T-cell (primary cell): Measurements from ENCODE around the gene SLC22A23. TPM values are rescaled to one million over a fixed set of nuclear protein-coding genes. Genes with fewer than 3 reads are reported as not detected.

Experiments
- ATAC-seq, 4 experiments: fragments of 200-7000 bp in 3 of 4; fragments of 150-1000 bp in 1 of 4; cut with Tn5 transposase; replicated peaks in 1 of 4; 1 replicate in 3 of 4; 2 replicates in 1 of 4; pipeline ENCODE4 v1.10.0; 2021; ENCODE audit warnings: moderate library complexity in 3 of 4, mild to moderate bottlenecking in 2 of 4, moderate number of reproducible peaks in 1 of 4
- CTCF ChIA-PET, 2 donors: fragments of 300-600 bp; sonication (Branson Sonifier 250); formaldehyde crosslinking; loops; one replicate each; lab custom pipeline; 2022; ENCODE audit warnings: antibody characterized with exemption in 2 of 2; lab: Charles Lee
- POLR2A ChIA-PET, 2 donors: fragments of 300-600 bp; sonication (Branson Sonifier 250); formaldehyde crosslinking; loops; one replicate each; lab custom pipeline; 2022; ENCODE audit warnings: antibody characterized with exemption in 2 of 2; lab: Charles Lee
- DNase-seq, 35 experiments: peaks; one replicate each; pipeline versions ENCODE4 v3.0.0 to v3.0.0-alpha.2; 2013 to 2023
- H3K27ac ChIP-seq: one replicate; pipeline ENCODE4 v1.5.1; 2013; ENCODE audit warnings: low read length
- H3K27me3 ChIP-seq, 2 experiments: replicated peaks in 1 of 2; 1 replicate in 1 of 2; 2 replicates in 1 of 2; pipeline versions ENCODE4 v1.6.1 to v1.7.0; 2013; ENCODE audit warnings: low read length in 1 of 2, mixed read lengths in 1 of 2; ENCODE audit not compliant: control insufficient read depth in 2 of 2, insufficient read depth in 2 of 2; ENCODE audit errors: extremely low read depth in 1 of 2
- H3K36me3 ChIP-seq, 2 donors: 1 replicate in 1 of 2; 2 replicates in 1 of 2; pipeline versions ENCODE4 v1.6.1 to v1.7.0; 2013; ENCODE audit warnings: low read length in 1 of 2; ENCODE audit not compliant: control insufficient read depth in 2 of 2, insufficient read depth in 1 of 2; ENCODE audit errors: extremely low read depth in 1 of 2
- H3K4me1 ChIP-seq, 2 experiments: 1 replicate in 1 of 2; 2 replicates in 1 of 2; pipeline versions ENCODE4 v1.6.1 to v1.7.0; 2013; ENCODE audit warnings: low read length in 2 of 2, mixed read lengths in 1 of 2; ENCODE audit not compliant: insufficient read depth in 2 of 2, control insufficient read depth in 1 of 2; ENCODE audit errors: extremely low read depth in 1 of 2
- H3K4me3 ChIP-seq, 2 donors: 1 replicate in 1 of 2; 2 replicates in 1 of 2; pipeline versions ENCODE4 v1.5.1 to v1.7.0; 2013; ENCODE audit warnings: mild to moderate bottlenecking in 2 of 2, low read length in 1 of 2, moderate library complexity in 1 of 2; ENCODE audit not compliant: control insufficient read depth in 1 of 2; ENCODE audit errors: extremely low read depth in 1 of 2
- H3K9me3 ChIP-seq: 2 replicates; pipeline ENCODE4 v1.7.0; 2013
- H3K27ac Mint-ChIP-seq, 2 donors: one replicate each; pipeline ENCODE4 v1.8.0; 2020 to 2021; ENCODE audit warnings: mild to moderate bottlenecking in 2 of 2, mixed read lengths in 2 of 2
- H3K27me3 Mint-ChIP-seq, 2 donors: one replicate each; pipeline ENCODE4 v1.8.0; 2021 to 2022; ENCODE audit warnings: mixed read lengths in 2 of 2
- H3K36me3 Mint-ChIP-seq: one replicate; pipeline ENCODE4 v1.8.0; 2021; ENCODE audit warnings: mixed read lengths
- H3K4me1 Mint-ChIP-seq, 3 donors: one replicate each; pipeline ENCODE4 v1.8.0; 2020 to 2022; ENCODE audit warnings: mixed read lengths in 3 of 3, mild to moderate bottlenecking in 1 of 3
- H3K4me3 Mint-ChIP-seq, 3 donors: one replicate each; pipeline ENCODE4 v1.8.0; 2020 to 2022; ENCODE audit warnings: mild to moderate bottlenecking in 3 of 3, mixed read lengths in 3 of 3, moderate library complexity in 3 of 3
- H3K9me3 Mint-ChIP-seq, 3 donors: one replicate each; pipeline ENCODE4 v1.8.0; 2020 to 2022; ENCODE audit warnings: mixed read lengths in 3 of 3
- WGBS: methylation state at CpG from one replicate; pipeline ENCODE4 v1.1.5; 2013; ENCODE audit warnings: missing lambda C conversion rate; ENCODE audit not compliant: insufficient coverage; 5-methylcytosine and 5-hydroxymethylcytosine counted together
- total RNA-seq, 35 experiments: library from RNA in 6 of 35; stranded (reverse) in 6 of 35; fragments of 120-200 nt in 1 of 35; gene quantifications; one replicate each; pipeline versions ENCODE4 v1.2.1 to v1.2.4 and lab custom pipeline; 2013 to 2026

The SLC22A23 gene
- total RNA-seq, 5 donors from 2014 or later (not counting 1 experiment from before 2014, with no cell fraction given), result 6.2 to 14.8 (median 12.1) TPM

DNA sequence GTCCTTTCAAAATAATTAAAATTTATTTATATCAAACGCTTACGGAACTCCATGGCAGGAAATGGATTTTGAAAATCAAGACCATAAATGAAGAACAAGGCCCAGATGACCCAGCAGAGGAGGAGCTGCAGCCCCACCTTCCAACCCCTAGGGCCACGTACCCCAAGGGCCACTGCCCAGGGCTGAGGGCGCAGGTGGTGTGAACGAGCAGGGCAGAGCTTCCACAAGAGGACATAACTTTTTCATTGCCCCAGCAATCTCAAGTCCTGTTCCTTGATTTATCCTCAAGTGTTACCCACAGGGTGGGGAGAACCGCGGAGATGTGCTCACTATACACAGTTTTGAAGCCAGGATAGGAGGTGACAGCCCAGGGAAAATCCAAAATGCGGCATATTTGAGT, 155.3 kb downstream of the SLC22A23 start:
- Histone ChIP-seq H3K27ac (no peak overlapping the region), H3K4me3 (no peak overlapping the region), H3K4me1 (no peaks in the 10 kb centered on the region), H3K27me3 (peaks cover 0 to 21% of the 10 kb centered on the region in 2 experiments), H3K9me3 (no peaks in the 10 kb centered on the region), H3K36me3 (no peaks in the 10 kb centered on the region)
- H3K36me3 Mint-ChIP-seq, result peaks cover 17% of the 10 kb centered on the region
- ChIA-PET POLR2A (no interaction called here), CTCF (no interaction called here)
- H3K4me1 Mint-ChIP-seq, result no peaks in the 10 kb centered on the region
- peaks cover 0 to 11% of the 10 kb centered on the region in 2 donors for H3K27me3 Mint-ChIP-seq
- peaks cover 0 to 5% (median 0%) of the 10 kb centered on the region in 3 donors for H3K9me3 Mint-ChIP-seq
- no peak overlapping the region for H3K4me3 Mint-ChIP-seq
- no peak overlapping the region for H3K27ac Mint-ChIP-seq
- WGBS, result 91% methylated on average over 6 of the region's 8 CpGs
- DNase-seq, result no peak
- ATAC-seq, result no peak

DNA sequence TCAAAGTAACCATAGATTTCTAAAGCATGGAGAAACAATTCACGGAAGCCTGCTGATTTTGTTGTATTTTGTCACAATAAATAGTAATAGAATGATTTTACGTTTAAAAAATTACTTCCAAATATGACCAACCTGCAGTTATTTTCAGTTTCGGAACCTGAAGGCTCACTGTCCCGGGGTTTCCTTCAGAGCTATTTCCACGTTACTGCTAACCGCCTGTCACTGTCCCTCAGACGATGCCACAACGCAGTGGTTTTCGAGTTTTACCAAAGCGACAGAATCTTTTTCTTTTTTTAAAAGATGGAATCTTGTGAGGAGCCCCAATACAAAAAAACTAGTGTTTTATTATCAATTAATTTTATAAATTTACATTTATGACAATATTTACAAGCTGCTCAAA, 157.6 kb downstream of the SLC22A23 start:
- DNase-seq, result no peak
- H3K9me3 Mint-ChIP-seq, result peaks cover 0 to 5% (median 0%) of the 10 kb centered on the region in 3 donors
- H3K9me3 ChIP-seq, result no peaks in the 10 kb centered on the region
- 85% methylated on average over 4 of the region's 10 CpGs for WGBS
- peaks cover 14% of the 10 kb centered on the region for H3K36me3 Mint-ChIP-seq
- no peak overlapping the region for H3K27ac Mint-ChIP-seq
- peaks cover 0 to 3% of the 10 kb centered on the region in 2 donors for H3K36me3 ChIP-seq
- no peak overlapping the region for H3K4me3 ChIP-seq
- peaks cover 0 to 11% of the 10 kb centered on the region in 2 donors for H3K27me3 Mint-ChIP-seq
- CTCF ChIA-PET, result interaction anchor here in 1 of 2 donors (0.6 to 0.7 kb wide), 2 partner anchors 14 to 117 kb away, joined by 3 to 4 read pairs; no protein-coding TSS in a partner anchor
- no peaks in the 10 kb centered on the region for H3K4me1 Mint-ChIP-seq
- no peak overlapping the region for H3K27ac ChIP-seq
- H3K4me1 ChIP-seq, result no peaks in the 10 kb centered on the region
- ATAC-seq, result no peak
- H3K4me3 Mint-ChIP-seq, result no peak overlapping the region
- POLR2A ChIA-PET, result no interaction called here
- peaks cover 0 to 27% of the 10 kb centered on the region in 2 experiments for H3K27me3 ChIP-seq

DNA sequence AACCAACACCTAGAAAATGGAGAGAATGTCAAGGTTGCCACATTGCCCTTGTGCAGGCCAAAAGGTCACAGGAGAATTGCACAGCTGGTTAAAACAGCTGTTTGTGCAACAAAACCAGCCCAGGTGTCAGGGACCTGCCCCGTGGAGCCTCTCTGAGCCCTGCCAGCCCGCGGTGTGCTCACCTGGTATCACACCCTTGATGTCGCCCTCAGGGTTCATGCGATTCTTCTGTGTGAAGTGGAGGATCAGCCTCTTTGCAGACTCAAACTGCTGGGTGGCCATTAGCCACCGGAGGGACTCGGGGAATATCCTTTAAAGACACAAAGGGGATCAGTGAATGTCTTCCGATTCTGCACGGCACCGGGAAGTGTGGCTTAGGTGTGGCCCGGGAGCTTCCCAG, 158.9 kb downstream of the SLC22A23 start:
- H3K36me3 ChIP-seq, result peaks cover 0 to 3% of the 10 kb centered on the region in 2 donors
- H3K9me3 Mint-ChIP-seq, result no peaks in the 10 kb centered on the region
- WGBS, result 82% methylated on average over 10 of the region's 11 CpGs
- no peaks in the 10 kb centered on the region for H3K4me1 ChIP-seq
- peaks cover 0 to 10% of the 10 kb centered on the region in 2 donors for H3K27me3 Mint-ChIP-seq
- no peak overlapping the region for H3K27ac ChIP-seq
- ATAC-seq (no peak), DNase-seq (no peak)
- H3K4me3 Mint-ChIP-seq, result no peak overlapping the region
- peaks cover 0 to 28% of the 10 kb centered on the region in 2 experiments for H3K27me3 ChIP-seq
- H3K4me3 ChIP-seq, result no peak overlapping the region
- POLR2A ChIA-PET, result interaction anchor here in 1 of 2 donors (0.6 kb wide), 1 partner anchor 203 kb away, joined by 11 read pairs; no protein-coding TSS in a partner anchor
- CTCF ChIA-PET, result no interaction called here
- no peaks in the 10 kb centered on the region for H3K4me1 Mint-ChIP-seq
- peaks cover 7% of the 10 kb centered on the region for H3K36me3 Mint-ChIP-seq
- no peak overlapping the region for H3K27ac Mint-ChIP-seq
- no peaks in the 10 kb centered on the region for H3K9me3 ChIP-seq

DNA sequence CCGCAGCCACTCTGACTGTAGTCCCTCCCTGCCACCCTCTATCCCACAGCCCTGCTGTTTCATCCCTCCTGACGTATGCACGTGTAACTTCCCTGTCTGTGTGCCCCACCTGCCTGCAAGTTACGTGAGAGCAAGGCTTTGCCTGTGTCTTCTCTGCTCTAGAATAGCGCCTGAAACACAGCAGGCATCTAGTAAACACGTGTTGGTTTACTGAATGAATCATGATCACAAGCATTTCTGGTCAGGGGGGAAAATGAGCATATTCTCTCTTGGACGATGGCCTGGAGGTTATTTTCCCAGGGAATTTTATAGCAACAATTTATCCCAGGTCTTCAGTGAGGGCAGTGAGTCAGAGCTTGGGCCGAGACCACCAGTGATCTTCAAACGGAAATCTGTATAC, 159.8 kb downstream of the SLC22A23 start:
- H3K9me3 Mint-ChIP-seq, result no peaks in the 10 kb centered on the region
- 86% methylated on average over 7 of the region's 9 CpGs for WGBS

DNA sequence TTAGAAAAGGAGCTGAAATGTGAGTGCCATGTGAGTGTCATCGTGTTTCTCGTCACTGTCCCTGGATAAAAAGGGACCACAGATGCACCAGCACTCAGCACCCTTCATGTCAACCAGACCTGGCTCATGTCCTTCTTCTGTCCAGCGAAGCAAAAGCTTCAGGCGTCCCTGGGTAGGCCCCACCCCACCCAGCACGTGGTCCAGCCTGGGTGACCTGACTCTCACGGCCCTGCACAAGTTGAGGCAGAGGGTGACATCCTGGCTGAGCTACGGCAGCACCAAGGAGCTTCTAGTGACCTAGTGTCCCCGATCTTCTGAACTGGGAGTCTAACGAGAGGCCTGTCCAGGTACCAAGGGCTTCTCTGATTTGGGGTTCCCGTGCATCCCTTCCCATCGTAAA, 160.3 kb downstream of the SLC22A23 start:
- ChIA-PET CTCF (interaction anchor here in 1 of 2 donors (0.8 kb wide), 1 partner anchor 435 kb away, joined by 4 read pairs; no protein-coding TSS in a partner anchor), POLR2A (no interaction called here)
- Histone ChIP-seq H3K27ac (no peak overlapping the region), H3K4me1 (no peaks in the 10 kb centered on the region), H3K4me3 (no peak overlapping the region), H3K36me3 (peaks cover 0 to 3% of the 10 kb centered on the region in 2 donors), H3K27me3 (peaks cover 0 to 28% of the 10 kb centered on the region in 2 experiments), H3K9me3 (no peaks in the 10 kb centered on the region)
- Mint-ChIP-seq H3K27ac (no peak overlapping the region), H3K4me1 (no peaks in the 10 kb centered on the region), H3K27me3 (peaks cover 0 to 5% of the 10 kb centered on the region in 2 donors), H3K9me3 (no peaks in the 10 kb centered on the region), H3K4me3 (no peak overlapping the region), H3K36me3 (peaks cover 4% of the 10 kb centered on the region)
- DNase-seq (no peak), ATAC-seq (no peak)
- WGBS, result 85% methylated on average over 11 of the region's 11 CpGs

More for the DNA sequence above, 159.8 kb downstream of the SLC22A23 start:
- no peak overlapping the region for H3K4me3 Mint-ChIP-seq
- Histone ChIP-seq H3K4me1 (no peaks in the 10 kb centered on the region), H3K36me3 (peaks cover 0 to 3% of the 10 kb centered on the region in 2 donors), H3K9me3 (no peaks in the 10 kb centered on the region), H3K27ac (no peak overlapping the region), H3K27me3 (peaks cover 0 to 28% of the 10 kb centered on the region in 2 experiments), H3K4me3 (no peak overlapping the region)
- H3K27ac Mint-ChIP-seq, result no peak overlapping the region
- peaks cover 0 to 6% of the 10 kb centered on the region in 2 donors for H3K27me3 Mint-ChIP-seq
- DNase-seq, result no peak
- no peaks in the 10 kb centered on the region for H3K4me1 Mint-ChIP-seq
- peaks cover 4% of the 10 kb centered on the region for H3K36me3 Mint-ChIP-seq
- CTCF ChIA-PET, result interaction anchor here in 1 of 2 donors (0.8 kb wide), 1 partner anchor 435 kb away, joined by 4 read pairs; no protein-coding TSS in a partner anchor
- POLR2A ChIA-PET, result no interaction called here
- no peak for ATAC-seq

DNA sequence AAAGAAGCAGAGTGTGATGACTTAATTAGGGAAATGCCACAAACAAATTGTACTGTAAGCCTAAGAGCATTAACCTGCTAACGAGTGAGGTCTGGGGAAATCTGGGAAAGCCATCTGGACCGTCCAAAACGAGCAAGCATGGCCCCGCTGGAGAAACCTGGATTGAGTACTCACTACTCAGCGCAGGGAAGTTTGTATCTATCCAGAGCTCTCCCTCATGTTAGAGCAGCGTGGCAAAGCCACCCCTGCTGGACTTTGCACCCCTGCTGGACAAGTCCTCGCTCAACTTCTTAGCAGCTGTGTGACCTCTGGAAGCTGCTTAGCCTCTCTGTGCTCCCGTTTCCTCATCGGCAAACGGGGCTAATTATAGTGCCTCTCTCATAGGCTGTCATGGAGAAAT, 160.8 kb downstream of the SLC22A23 start:
- Mint-ChIP-seq H3K4me3 (no peak overlapping the region), H3K4me1 (no peaks in the 10 kb centered on the region), H3K27ac (no peak overlapping the region), H3K36me3 (peaks cover 4% of the 10 kb centered on the region), H3K9me3 (no peaks in the 10 kb centered on the region), H3K27me3 (peaks cover 0 to 3% of the 10 kb centered on the region in 2 donors)
- ATAC-seq, result no peak
- DNase-seq, result no peak
- Histone ChIP-seq H3K4me1 (no peaks in the 10 kb centered on the region), H3K27me3 (peaks cover 0 to 28% of the 10 kb centered on the region in 2 experiments), H3K27ac (no peak overlapping the region), H3K4me3 (no peak overlapping the region), H3K9me3 (no peaks in the 10 kb centered on the region), H3K36me3 (peaks cover 0 to 3% of the 10 kb centered on the region in 2 donors)
- POLR2A ChIA-PET, result interaction anchor here in 1 of 2 donors (0.6 kb wide), 1 partner anchor 567 kb away, joined by 8 read pairs; no protein-coding TSS in a partner anchor
- WGBS, result 83% methylated on average over 7 of the region's 10 CpGs
- CTCF ChIA-PET, result interaction anchor here in 1 of 2 donors (0.8 kb wide), 1 partner anchor 436 kb away, joined by 4 read pairs; no protein-coding TSS in a partner anchor
